ENCODE results near the gene SAFB2. TPM values are rescaled to one million over a fixed set of nuclear protein-coding genes. Genes with fewer than 3 reads are reported as not detected.
A peak's percentile ranks its signal among the peaks of the same experiment; 100 is the strongest.

Gene SAFB2
- total RNA-seq, 1 donor from 2014 or later = 91.9 TPM

- Mint-ChIP-seq H3K9me3 (ENCODE audit: unreplicated experiment) (no peaks in the 10 kb centered on the region), H3K27me3 (ENCODE audit: unreplicated experiment) (no peaks in the 10 kb centered on the region), H3K36me3 (ENCODE audit: unreplicated experiment) (peaks cover 19% of the 10 kb centered on the region), H3K4me1 (ENCODE audit: unreplicated experiment) (peaks cover 9% of the 10 kb centered on the region), H3K4me3 (ENCODE audit: unreplicated experiment) (no peak overlapping the region), H3K27ac (ENCODE audit: unreplicated experiment) (no peak overlapping the region)
- TF ChIP-seq CTCF (IDR thresholded peaks at IDR 0.05) = no peak
- no peak for DNase-seq (ENCODE audit: extremely low spot score, unreplicated experiment)
Measured at GRCh38 chr19:5631567-5632240, 9.1 kb upstream of the SAFB2 start.

GRCh38 chr19:5628919-5629481 lies 6.4 kb upstream of the SAFB2 start:
- Mint-ChIP-seq H3K4me3 (ENCODE audit: unreplicated experiment) (no peak overlapping the region), H3K27me3 (ENCODE audit: unreplicated experiment) (no peaks in the 10 kb centered on the region), H3K36me3 (ENCODE audit: unreplicated experiment) (peaks cover 32% of the 10 kb centered on the region), H3K27ac (ENCODE audit: unreplicated experiment) (no peak overlapping the region), H3K9me3 (ENCODE audit: unreplicated experiment) (no peaks in the 10 kb centered on the region), H3K4me1 (ENCODE audit: unreplicated experiment) (peaks cover 32% of the 10 kb centered on the region)
- DNase-seq (ENCODE audit: extremely low spot score, unreplicated experiment) = no peak
- TF ChIP-seq CTCF (IDR thresholded peaks at IDR 0.05) = no peak

- no peaks in the 10 kb centered on the region for H3K27me3 Mint-ChIP-seq (ENCODE audit: unreplicated experiment)
- peaks cover 32% of the 10 kb centered on the region for H3K4me1 Mint-ChIP-seq (ENCODE audit: unreplicated experiment)
- DNase-seq (ENCODE audit: extremely low spot score, unreplicated experiment) = no peak
- no peak for TF ChIP-seq CTCF (IDR thresholded peaks at IDR 0.05)
- no peak overlapping the region for H3K4me3 Mint-ChIP-seq (ENCODE audit: unreplicated experiment)
- peaks cover 32% of the 10 kb centered on the region for H3K36me3 Mint-ChIP-seq (ENCODE audit: unreplicated experiment)
- H3K9me3 Mint-ChIP-seq (ENCODE audit: unreplicated experiment) = no peaks in the 10 kb centered on the region
- no peak overlapping the region for H3K27ac Mint-ChIP-seq (ENCODE audit: unreplicated experiment)
Measured at GRCh38 chr19:5628461-5628860, 5.9 kb upstream of the SAFB2 start.

GRCh38 chr19:5627395-5627904 lies 4.9 kb upstream of the SAFB2 start:
- Mint-ChIP-seq H3K36me3 (ENCODE audit: unreplicated experiment) (peaks cover 31% of the 10 kb centered on the region), H3K27ac (ENCODE audit: unreplicated experiment) (no peak overlapping the region), H3K4me3 (ENCODE audit: unreplicated experiment) (no peak overlapping the region), H3K27me3 (ENCODE audit: unreplicated experiment) (no peaks in the 10 kb centered on the region), H3K9me3 (ENCODE audit: unreplicated experiment) (no peaks in the 10 kb centered on the region), H3K4me1 (ENCODE audit: unreplicated experiment) (peaks cover 36% of the 10 kb centered on the region)
- no peak for DNase-seq (ENCODE audit: extremely low spot score, unreplicated experiment)
- TF ChIP-seq CTCF (IDR thresholded peaks at IDR 0.05) = no peak

GRCh38 chr19:5625641-5626040 lies 3.1 kb upstream of the SAFB2 start:
- H3K27me3 Mint-ChIP-seq (ENCODE audit: unreplicated experiment) = no peaks in the 10 kb centered on the region
- no peak for DNase-seq (ENCODE audit: extremely low spot score, unreplicated experiment)
- TF ChIP-seq CTCF (IDR thresholded peaks at IDR 0.05) = no peak
- peak overlapping the region; percentile 9 for H3K4me3 Mint-ChIP-seq (ENCODE audit: unreplicated experiment)
- peaks cover 38% of the 10 kb centered on the region for H3K4me1 Mint-ChIP-seq (ENCODE audit: unreplicated experiment)
- no peaks in the 10 kb centered on the region for H3K9me3 Mint-ChIP-seq (ENCODE audit: unreplicated experiment)
- peak overlapping the region; percentile 39 for H3K27ac Mint-ChIP-seq (ENCODE audit: unreplicated experiment)
- H3K36me3 Mint-ChIP-seq (ENCODE audit: unreplicated experiment) = peaks cover 31% of the 10 kb centered on the region
